Aorta (tissue), 5 donors: Measurements from ENCODE around the gene AKAP12. TPM values are rescaled to one million over a fixed set of nuclear protein-coding genes. Genes with fewer than 3 reads are reported as not detected.

Experiments
- ATAC-seq: fragments of 200-7000 bp; cut with Tn5 transposase; one replicate; pipeline ENCODE4 v1.9.1; 2022; ENCODE audit warnings: moderate library complexity; ENCODE audit not compliant: low FRiP score
- DNase-seq, 2 donors: peaks; one replicate each; pipeline ENCODE4 v3.0.0-alpha.2; 2020
- H3K27ac ChIP-seq, 2 donors: one replicate each; pipeline ENCODE4 v1.5.1; 2013; ENCODE audit warnings: low read length in 2 of 2, mild to moderate bottlenecking in 2 of 2, moderate library complexity in 2 of 2, control low read depth in 1 of 2, inconsistent platforms in 1 of 2, low read depth in 1 of 2
- H3K27me3 ChIP-seq, 2 donors: one replicate each; pipeline ENCODE4 v1.6.1; 2013; ENCODE audit warnings: control low read depth in 1 of 2, low read length in 1 of 2, mild to moderate bottlenecking in 1 of 2, moderate library complexity in 1 of 2; ENCODE audit not compliant: insufficient read depth in 2 of 2, control insufficient read depth in 1 of 2
- H3K36me3 ChIP-seq, 2 donors: one replicate each; pipeline ENCODE4 v1.6.1; 2013; ENCODE audit warnings: control low read depth in 1 of 2, low read length in 1 of 2, mild to moderate bottlenecking in 1 of 2; ENCODE audit not compliant: insufficient read depth in 2 of 2, control insufficient read depth in 1 of 2
- H3K4me1 ChIP-seq, 2 donors: one replicate each; pipeline ENCODE4 v1.6.1; 2013; ENCODE audit warnings: low read length in 2 of 2, control low read depth in 1 of 2, mild to moderate bottlenecking in 1 of 2, moderate library complexity in 1 of 2; ENCODE audit not compliant: insufficient read depth in 2 of 2, control insufficient read depth in 1 of 2
- H3K4me3 ChIP-seq, 2 donors: one replicate each; pipeline ENCODE4 v1.5.1; 2013; ENCODE audit warnings: low read length in 2 of 2, control low read depth in 1 of 2, mild to moderate bottlenecking in 1 of 2
- H3K9me3 ChIP-seq: one replicate; pipeline ENCODE4 v1.6.1; 2013; ENCODE audit warnings: mild to moderate bottlenecking, low read length; ENCODE audit not compliant: control insufficient read depth
- WGBS, 2 donors: extraction: QIAGEN DNeasy Blood & Tissue Kit; methylation state at CpG; one replicate each; pipeline ENCODE4 v1.1.7; 2013; 5-methylcytosine and 5-hydroxymethylcytosine counted together
- intact Hi-C, 2 donors: fragments of 100-400 bp; cut with DNase I; formaldehyde crosslinking; loops; one replicate each; pipeline versions ENCODE4 v1.14.2 to v1.15.0; 2022
- polyA plus RNA-seq, 2 donors: library from polyadenylated mRNA; stranded (reverse); fragments of 200-250 nt; gene quantifications; one replicate each; pipeline ENCODE4 v1.2.3, GENCODE V29; 2013
- total RNA-seq, 2 donors: library from RNA; stranded (reverse); fragmentation: NEBNext Ultra II Directional; extraction: Animal tissue kit (Norgen Biotek cat#: 25700); gene quantifications; one replicate each; pipeline ENCODE4 v1.2.1, GENCODE V29; 2021
- donor health status: healthy with polysubstance abuse.
- donor health status: Bipolar disorder and iron deficiency.
- donor health status: DM: no; HTN: no; CAD: no.
- donor health status: DM: no; HTN: no; CAD: no.
- donor health status: DM: yes; HTN: yes; CAD: no.

Gene AKAP12
- total and polyA plus RNA-seq, 4 donors: 19.2 to 101 (median 73.5) TPM

- Histone ChIP-seq H3K27ac (no peak overlapping the region), H3K36me3 (peaks cover 0 to 2% of the 10 kb centered on the region in 2 donors), H3K4me3 (no peak overlapping the region), H3K9me3 (no peaks in the 10 kb centered on the region), H3K4me1 (peaks cover 2 to 7% of the 10 kb centered on the region in 2 donors), H3K27me3 (no peaks in the 10 kb centered on the region)
- WGBS, 2 donors: 91 to 92% methylated on average over 3 of the region's 3 CpGs
- no peak for DNase-seq
- no peak for ATAC-seq
- intact Hi-C loops: no loop called here
Observed at GRCh38 chr6:151399679-151400078, 159.9 kb downstream of the AKAP12 start.

DNA sequence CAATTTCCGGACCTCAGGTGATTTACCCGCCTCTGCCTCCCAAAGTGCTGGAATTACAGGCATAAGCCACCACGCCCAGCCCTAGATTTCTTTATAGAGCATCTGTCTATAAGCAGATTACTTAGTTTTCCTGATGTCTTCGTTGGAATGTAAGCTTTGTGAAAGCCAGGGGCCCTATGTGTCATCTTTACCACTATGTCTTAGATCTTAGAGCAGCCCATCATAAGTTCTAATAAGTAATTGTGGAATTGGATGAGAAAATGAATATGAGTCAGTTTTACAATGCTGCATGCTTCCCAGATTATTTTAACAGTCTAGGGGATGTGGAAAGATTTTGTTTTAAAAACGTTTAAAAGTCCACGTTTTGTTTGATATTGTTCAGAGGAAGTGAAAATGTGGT is 160.7 kb downstream of the AKAP12 start:
- no peak overlapping the region for H3K4me3 ChIP-seq
- WGBS, 2 donors: 68 to 78% methylated on average over 6 of the region's 6 CpGs
- H3K9me3 ChIP-seq: no peaks in the 10 kb centered on the region
- peaks cover 2 to 3% of the 10 kb centered on the region in 2 donors for H3K4me1 ChIP-seq
- H3K27me3 ChIP-seq: no peaks in the 10 kb centered on the region
- intact Hi-C loops: no loop called here
- DNase-seq (no peak), ATAC-seq (no peak)
- no peak overlapping the region for H3K27ac ChIP-seq
- H3K36me3 ChIP-seq: peaks cover 0 to 2% of the 10 kb centered on the region in 2 donors

DNA sequence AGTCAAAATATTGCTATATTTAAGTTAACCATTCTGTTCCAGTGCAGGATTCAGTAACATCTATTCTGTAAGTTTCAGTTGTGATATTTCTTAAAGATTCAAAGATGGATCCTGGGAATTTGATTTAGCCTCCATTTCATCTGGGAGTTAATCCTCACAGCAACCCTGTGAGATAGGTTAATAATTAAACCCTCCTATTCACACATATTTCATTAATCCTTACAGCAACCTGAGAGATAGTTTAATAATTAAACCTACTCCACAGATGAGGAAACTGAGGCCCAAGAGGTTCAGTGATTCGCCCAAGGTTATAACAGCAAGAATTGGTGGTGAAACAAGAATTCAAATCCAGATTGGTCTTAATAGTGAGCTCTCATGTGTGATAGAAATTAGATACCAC is 162.5 kb downstream of the AKAP12 start:
- Histone ChIP-seq H3K4me3 (no peak overlapping the region), H3K27me3 (no peaks in the 10 kb centered on the region), H3K9me3 (no peaks in the 10 kb centered on the region), H3K4me1 (peaks cover 2% of the 10 kb centered on the region in 2 donors), H3K36me3 (peaks cover 0 to 2% of the 10 kb centered on the region in 2 donors), H3K27ac (no peak overlapping the region)
- DNase-seq (no peak), ATAC-seq (no peak)
- 95 to 96% methylated on average over 1 of the region's 1 CpG for whole genome bisulfite sequencing, 2 donors
- intact Hi-C loops: no loop called here

DNA sequence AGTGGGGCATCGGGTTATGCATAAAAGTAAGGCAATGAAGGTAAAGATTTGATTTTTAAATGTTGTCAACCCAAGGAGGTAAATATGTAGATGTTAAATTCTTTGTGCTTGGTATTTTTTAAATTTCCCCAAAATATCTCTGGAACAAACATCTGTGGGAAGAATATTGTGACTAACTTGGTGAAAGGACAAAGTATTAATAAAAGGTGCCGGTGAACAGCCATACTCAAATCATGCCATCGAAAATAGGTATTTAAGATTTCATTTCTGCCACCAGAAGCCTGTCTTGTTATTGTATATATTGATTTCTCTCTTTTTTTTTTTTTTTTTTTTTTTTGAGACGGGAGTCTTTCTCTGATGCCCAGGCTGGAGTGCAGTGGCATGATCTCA is 164.1 kb downstream of the AKAP12 start:
- Histone ChIP-seq H3K36me3 (peaks cover 2 to 4% of the 10 kb centered on the region in 2 donors), H3K27me3 (no peaks in the 10 kb centered on the region), H3K27ac (no peak overlapping the region), H3K4me1 (peaks cover 0 to 2% of the 10 kb centered on the region in 2 donors), H3K4me3 (no peak overlapping the region), H3K9me3 (no peaks in the 10 kb centered on the region)
- no peak for ATAC-seq
- 77% methylated on average over 4 of the region's 4 CpGs for WGBS, 2 donors
- DNase-seq: no peak
- intact Hi-C loops: no loop called here

Other genes starting within 250 kb of the AKAP12 start
- gene ZBTB2, start 151.6 kb downstream of the AKAP12 start, total RNA-seq: 10 to 100 TPM; 10.4 to 14.0 TPM
- gene ZBTB2, start 151.6 kb downstream of the AKAP12 start, polyA plus RNA-seq: 1 to 10 TPM; 5.0 to 7.7 TPM
- gene RMND1, start 212.2 kb downstream of the AKAP12 start, total RNA-seq: 10 to 100 TPM; 23.8 to 24.4 TPM
- 10 to 100 TPM; 12.9 to 19.0 TPM for gene RMND1, start 212.2 kb downstream of the AKAP12 start, polyA plus RNA-seq